Urinary bladder (tissue), 4 donors: ENCODE measurements around the gene CAPZA3. TPM values are rescaled to one million over a fixed set of nuclear protein-coding genes. Genes with fewer than 3 reads are reported as not detected.
A peak's percentile ranks its signal among the peaks of the same experiment; 100 is the strongest.
"Not testable (repeated sequence)": the region's sequence is repeated elsewhere in the genome, so short reads cannot be mapped to it uniquely, and the experiment has no call there.

ENCODE experiments used
- DNase-seq: peaks from one replicate; pipeline ENCODE4 v3.0.0-alpha.2; 2015; ENCODE audit errors: extremely low spot score
- H3K27ac ChIP-seq: one replicate; pipeline ENCODE4 v1.5.1; 2013; ENCODE audit warnings: low read depth, mild to moderate bottlenecking, moderate library complexity
- H3K36me3 ChIP-seq: one replicate; pipeline ENCODE4 v1.6.1; 2013; ENCODE audit warnings: mild to moderate bottlenecking, moderate library complexity; ENCODE audit not compliant: insufficient read depth
- H3K4me1 ChIP-seq: one replicate; pipeline ENCODE4 v1.6.1; 2013; ENCODE audit warnings: mild to moderate bottlenecking, moderate library complexity; ENCODE audit not compliant: insufficient read depth
- H3K4me3 ChIP-seq: one replicate; pipeline ENCODE4 v1.5.1; 2013; ENCODE audit warnings: low read depth, low read length
- WGBS: extraction: QIAGEN DNeasy Blood & Tissue Kit; methylation state at CpG from one replicate; pipeline ENCODE4 v1.1.7; 2013; 5-methylcytosine and 5-hydroxymethylcytosine counted together
- polyA plus RNA-seq: library from polyadenylated mRNA; stranded (reverse); fragments of 200-250 nt; gene quantifications from one replicate; pipeline ENCODE4 v1.2.3, GENCODE V29; 2013
- total RNA-seq: library from RNA; depleted of rRNA; stranded (reverse); fragments of >200 nt; gene quantifications from one replicate; pipeline ENCODE4 v1.2.3, GENCODE V29; 2014
- donor health status: healthy with polysubstance abuse.
- donor health status: healthy.

The CAPZA3 gene
- total and polyA plus RNA-seq, 2 donors = not detected

DNA sequence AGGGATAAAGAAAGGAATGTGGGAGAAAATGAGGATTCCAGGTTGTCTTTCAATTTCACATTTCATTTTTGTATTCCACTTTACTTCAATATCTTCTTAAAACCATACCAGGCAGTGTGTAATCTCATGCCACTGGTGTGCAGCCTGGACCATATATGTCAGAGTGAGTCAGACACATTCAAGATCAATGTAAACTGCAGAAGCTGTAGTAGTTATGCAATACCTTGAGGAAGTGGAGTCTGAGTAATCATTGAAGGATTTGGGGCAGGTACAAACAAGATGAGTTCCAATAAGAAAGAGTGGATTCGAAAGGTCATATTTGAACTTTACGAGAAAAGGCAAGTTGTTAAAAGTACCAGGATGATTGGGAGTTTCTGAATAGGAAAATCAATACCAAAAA is 14.2 kb upstream of the CAPZA3 start:
- 91% methylated on average over 2 of the region's 2 CpGs for WGBS
- Histone ChIP-seq H3K4me3 (no peak overlapping the region), H3K27ac (no peak overlapping the region), H3K4me1 (no peaks in the 10 kb centered on the region), H3K36me3 (no peaks in the 10 kb centered on the region)
- peak; percentile 20 for DNase-seq

DNA sequence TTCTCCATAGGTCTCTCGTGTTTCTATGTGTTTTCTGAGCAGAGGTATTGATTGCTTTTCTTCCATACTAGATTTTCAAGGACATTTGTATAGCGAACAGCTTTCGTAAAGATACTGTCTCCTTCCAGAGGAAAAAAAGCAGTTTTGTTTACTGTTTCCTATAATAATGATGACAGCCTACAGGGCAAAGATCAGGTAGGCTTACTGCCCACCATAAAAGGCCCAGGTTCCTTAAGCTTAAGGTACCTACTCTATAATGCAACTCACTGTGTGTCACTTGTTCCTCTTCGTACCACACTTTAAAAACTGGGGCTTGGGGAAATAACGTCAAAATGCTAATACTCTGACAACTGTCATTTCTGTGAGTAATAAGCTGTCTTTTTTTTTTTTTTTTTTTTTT is 6.8 kb upstream of the CAPZA3 start:
- DNase-seq = no peak
- WGBS = 89% methylated on average over 5 of the region's 5 CpGs
- no peak overlapping the region for H3K4me3 ChIP-seq
- H3K36me3 ChIP-seq = no peaks in the 10 kb centered on the region
- no peaks in the 10 kb centered on the region for H3K4me1 ChIP-seq
- H3K27ac ChIP-seq = no peak overlapping the region

DNA sequence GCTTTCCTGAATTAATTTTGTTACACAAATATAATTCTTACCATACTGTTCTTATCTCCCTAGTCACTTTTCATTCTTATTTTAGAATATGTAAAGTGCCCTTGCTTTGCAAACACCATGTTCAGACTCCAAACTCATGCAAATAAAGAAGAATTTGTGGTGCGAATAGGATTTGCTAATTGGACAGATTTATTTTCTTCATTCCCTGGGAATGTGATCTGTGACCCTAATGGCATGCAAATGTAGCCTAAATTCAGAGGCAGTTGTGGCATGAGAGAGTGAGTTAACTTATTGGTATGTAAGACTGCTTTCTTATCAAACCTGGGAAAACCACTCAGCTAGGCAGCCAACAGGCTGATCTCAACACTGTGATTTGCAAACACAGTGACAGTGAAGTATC is 10.0 kb downstream of the CAPZA3 start:
- H3K4me3 ChIP-seq = no peak overlapping the region
- no peak for DNase-seq
- H3K27ac ChIP-seq = no peak overlapping the region
- WGBS = 50% methylated on average over 1 of the region's 1 CpG
- H3K36me3 ChIP-seq = no peaks in the 10 kb centered on the region
- H3K4me1 ChIP-seq = no peaks in the 10 kb centered on the region

DNA sequence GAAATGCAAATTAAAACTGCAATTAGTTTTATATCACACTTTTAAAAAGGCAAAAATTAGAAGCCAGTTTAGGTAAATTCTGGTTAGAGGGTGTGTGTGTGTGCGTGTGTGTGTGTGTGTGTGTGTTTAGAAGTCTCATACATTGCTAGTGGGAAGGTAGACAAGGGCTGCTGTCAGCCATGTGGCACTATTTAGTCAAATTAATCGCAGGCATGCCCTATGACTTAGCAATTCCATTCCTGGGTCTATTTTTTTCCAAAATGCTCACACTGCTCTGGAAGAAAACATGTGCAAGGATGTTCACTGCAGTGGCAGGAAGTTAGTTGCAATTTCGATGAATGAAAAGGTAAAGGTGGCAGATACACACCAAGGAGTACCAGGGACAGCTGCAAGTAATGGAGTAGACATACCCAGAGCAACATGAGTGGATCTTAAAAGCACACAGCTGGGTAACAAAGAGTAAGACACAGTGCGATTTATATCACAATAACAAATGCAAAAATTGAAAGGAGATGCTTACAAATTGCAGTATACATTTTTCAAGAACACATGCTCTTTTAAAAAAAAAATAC is 11.6 kb downstream of the CAPZA3 start:
- no peak overlapping the region for H3K27ac ChIP-seq
- no peaks in the 10 kb centered on the region for H3K36me3 ChIP-seq
- 91% methylated on average over 4 of the region's 4 CpGs for WGBS
- H3K4me3 ChIP-seq = no peak overlapping the region
- H3K4me1 ChIP-seq = no peaks in the 10 kb centered on the region
- DNase-seq = no peak

DNA sequence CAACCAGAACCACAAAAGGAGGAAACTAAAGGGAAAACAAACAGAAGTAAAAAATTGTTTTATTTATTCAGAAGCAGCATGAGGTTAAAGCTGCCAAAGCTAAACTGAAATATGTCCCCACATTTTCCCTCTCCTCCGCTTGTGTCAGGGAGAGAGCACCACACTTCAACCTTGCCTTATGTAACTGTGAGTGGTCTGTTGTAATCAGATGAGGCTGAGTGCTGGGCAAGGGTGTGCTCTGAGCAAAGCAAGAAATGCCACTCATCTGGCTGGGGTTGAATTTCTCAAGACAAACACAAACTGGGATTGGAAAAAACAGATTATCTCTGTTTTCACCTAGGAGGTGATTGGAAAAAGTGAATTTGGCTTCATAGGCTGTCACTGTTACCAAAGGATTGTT is 12.2 kb downstream of the CAPZA3 start:
- H3K4me3 ChIP-seq = no peak overlapping the region
- no peak for DNase-seq
- WGBS = 76% methylated on average over 1 of the region's 1 CpG
- no peak overlapping the region for H3K27ac ChIP-seq
- H3K36me3 ChIP-seq = no peaks in the 10 kb centered on the region
- H3K4me1 ChIP-seq = no peaks in the 10 kb centered on the region

DNA sequence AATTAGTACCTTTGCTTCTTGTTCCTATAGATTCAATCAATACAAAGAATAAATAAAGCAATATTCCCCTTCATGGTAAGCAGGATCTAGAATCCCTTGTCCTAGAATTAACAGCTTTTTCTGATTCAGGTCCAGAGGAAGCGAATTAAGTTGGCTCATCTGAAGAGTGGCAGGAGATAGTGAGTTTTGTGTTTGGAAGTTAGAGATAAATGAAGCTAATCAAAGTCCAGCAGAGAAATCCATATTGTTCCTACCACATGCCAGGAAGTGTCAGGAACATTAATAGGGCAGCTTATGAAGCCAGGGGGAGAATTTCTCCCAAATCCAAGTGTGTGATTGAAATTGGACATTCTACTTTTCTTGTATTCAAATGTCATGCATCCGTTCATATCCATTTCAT is 13.9 kb downstream of the CAPZA3 start:
- WGBS = 55% methylated on average over 2 of the region's 2 CpGs
- Histone ChIP-seq H3K4me1 (no peaks in the 10 kb centered on the region), H3K27ac (no peak overlapping the region), H3K36me3 (no peaks in the 10 kb centered on the region), H3K4me3 (no peak overlapping the region)
- no peak for DNase-seq

DNA sequence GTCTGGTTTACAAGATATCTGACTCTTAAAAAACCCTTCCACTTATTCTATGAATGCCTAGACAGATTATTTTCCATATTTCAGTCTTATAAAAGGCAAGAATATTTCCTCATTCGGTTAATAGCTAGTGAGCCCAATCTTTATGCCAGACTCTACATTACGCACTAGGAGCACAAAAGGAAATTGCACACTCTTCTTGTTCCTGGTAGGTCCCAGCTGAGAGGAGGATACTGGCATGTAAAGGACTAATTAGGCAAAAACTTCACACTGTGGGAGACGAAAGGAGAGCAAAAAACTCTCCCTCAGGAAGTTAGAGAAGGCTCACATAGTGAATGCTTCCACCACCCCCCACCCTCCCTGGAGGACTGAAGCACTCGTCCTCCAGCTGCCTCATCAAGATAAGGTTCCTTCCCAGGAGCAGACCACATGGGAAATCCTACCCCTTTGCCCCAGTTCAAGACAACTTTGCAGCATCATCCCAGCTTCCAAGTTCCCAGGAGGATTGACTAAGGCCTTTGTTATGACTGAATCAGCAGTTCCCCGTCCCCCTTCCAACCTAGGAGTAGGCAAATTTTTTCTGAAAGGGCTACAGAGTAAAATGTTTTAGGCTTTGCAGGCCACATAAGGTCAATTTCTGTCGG is 14.5 kb downstream of the CAPZA3 start:
- H3K4me3 ChIP-seq = no peak overlapping the region
- no peak overlapping the region for H3K27ac ChIP-seq
- 40% methylated on average over 6 of the region's 6 CpGs for whole genome bisulfite sequencing
- no peak for DNase-seq
- no peaks in the 10 kb centered on the region for H3K36me3 ChIP-seq
- no peaks in the 10 kb centered on the region for H3K4me1 ChIP-seq

DNA sequence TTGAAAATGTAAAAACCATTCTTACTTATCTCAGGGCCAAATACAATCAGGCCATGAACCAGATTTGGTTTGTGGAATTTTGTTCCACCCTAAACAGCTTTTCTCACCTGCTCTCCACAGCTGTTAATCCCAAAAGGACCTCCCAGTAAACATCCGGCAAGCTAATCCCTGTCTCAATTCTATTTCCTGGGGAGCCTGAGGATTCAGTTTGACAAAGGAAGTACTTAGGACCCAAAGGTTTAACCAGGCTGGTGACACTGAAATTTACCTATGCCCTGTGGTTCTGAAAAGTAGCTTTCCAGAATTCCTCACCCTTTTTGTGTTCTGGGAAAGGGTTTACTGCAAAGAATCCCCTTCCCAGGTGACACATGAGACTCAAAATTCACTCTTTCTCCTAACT is 15.0 kb downstream of the CAPZA3 start:
- no peak for DNase-seq
- Histone ChIP-seq H3K4me3 (no peak overlapping the region), H3K36me3 (no peaks in the 10 kb centered on the region), H3K4me1 (no peaks in the 10 kb centered on the region), H3K27ac (peak overlapping the region; percentile 27)
- 50% methylated on average over 1 of the region's 1 CpG for WGBS

DNA sequence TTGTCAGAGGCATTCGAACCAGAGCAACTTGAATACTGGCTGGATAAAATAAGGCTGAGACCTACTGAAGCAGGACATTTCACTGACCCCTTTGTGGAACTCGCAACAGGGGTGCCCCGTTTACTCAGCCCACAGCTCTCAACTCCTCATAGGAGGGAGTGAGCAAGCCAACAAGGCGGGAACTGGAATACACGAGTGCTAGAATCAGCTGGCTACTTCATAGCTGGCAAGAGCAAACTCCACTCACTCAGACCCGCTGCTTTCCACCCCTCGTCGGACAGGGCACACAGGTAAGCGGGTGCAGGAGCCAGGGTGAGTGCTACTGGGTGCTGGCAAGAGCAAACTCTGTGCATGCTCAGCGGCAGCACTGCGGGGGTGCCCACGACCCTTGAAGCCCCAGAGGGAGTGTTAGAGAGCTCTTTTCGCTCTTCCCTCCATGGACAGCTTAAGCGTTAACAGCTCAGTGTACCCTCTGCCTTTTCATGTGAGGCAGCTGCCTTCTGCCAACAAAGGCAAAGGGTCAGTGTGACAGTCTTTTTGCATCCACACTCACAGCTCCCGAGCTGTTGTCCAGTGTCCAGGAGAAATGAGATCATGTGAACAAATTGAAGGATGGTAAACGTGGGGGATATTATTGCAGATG is 15.7 kb downstream of the CAPZA3 start:
- Histone ChIP-seq H3K4me3 (no peak overlapping the region), H3K27ac (peak overlapping the region; percentile 27), H3K4me1 (no peaks in the 10 kb centered on the region), H3K36me3 (no peaks in the 10 kb centered on the region)
- 33% methylated on average over 16 of the region's 16 CpGs for WGBS
- DNase-seq = no peak

DNA sequence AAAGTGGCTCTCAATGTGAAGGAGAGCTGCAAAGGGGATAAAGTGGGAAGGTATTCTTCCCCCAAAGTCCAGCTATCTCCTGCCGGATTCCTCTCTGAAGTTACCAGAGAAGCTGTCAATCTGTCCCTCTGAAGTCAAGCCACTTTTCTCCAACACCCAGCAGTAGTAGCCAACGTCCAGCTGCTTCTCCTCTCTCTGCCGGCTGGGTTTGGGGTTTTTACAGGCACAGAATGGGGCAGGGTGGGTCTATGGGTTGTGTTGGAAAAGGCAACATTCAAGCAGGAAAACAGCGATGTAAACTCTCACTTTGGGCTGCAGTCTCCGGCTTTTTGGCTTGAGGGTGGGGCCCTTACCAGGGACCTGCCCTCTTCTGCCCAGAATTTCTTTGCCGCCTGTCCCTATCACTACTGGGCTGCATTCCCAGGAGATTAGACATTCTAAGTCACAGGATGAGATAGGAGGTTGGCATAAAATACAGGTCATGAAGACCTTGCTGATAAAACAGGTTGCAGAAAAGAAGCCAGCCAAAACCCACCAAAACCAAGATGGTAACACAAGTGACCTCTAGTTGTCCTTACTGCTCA is 16.3 kb downstream of the CAPZA3 start:
- H3K4me3 ChIP-seq = no peak overlapping the region
- no peak overlapping the region for H3K27ac ChIP-seq
- no peaks in the 10 kb centered on the region for H3K36me3 ChIP-seq
- H3K4me1 ChIP-seq = no peaks in the 10 kb centered on the region
- WGBS = 57% methylated on average over 6 of the region's 6 CpGs
- DNase-seq = no peak

DNA sequence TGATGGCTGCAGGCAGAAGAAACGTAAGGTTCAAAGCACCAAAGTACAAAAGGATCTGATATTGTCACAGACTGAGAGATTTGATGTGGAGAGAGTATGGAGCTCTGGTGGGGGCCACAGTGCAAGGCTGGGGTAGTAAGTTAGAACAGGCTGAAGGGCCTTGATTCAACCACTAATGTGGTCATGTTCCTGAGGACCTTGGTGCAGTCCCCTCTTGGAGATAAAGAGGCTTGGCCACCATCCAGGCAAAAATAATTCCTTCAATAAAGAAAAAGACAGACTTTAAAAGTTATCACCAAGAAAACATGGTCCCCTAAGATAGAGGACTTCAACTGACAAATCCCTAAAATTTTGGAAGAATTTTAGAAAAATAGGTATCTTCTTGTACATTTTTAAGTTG is 17.4 kb downstream of the CAPZA3 start:
- 95% methylated on average over 1 of the region's 1 CpG for WGBS

DNA sequence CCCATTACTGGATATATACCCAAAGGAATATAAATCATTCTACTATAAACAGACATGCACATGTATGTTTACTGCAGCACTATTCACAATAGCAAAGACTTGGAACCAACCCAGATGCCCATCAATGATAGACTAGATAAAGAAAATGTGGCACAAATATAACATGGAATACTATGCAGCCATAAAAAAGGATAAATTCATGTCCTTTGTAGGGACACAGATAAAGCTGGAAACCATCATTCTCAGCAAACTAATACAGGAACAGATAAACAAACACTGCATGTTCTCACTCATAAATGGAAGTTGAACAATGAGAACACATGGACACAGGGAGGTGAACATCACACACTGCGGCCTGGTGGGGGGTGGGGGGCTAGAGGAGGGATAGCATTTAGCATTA is 28.6 kb downstream of the CAPZA3 start:
- DNase-seq, H3K27ac ChIP-seq, H3K4me1 ChIP-seq, H3K4me3 ChIP-seq, H3K36me3 ChIP-seq: not testable (repeated sequence)
- 92% methylated on average over 1 of the region's 1 CpG for WGBS

More for the DNA sequence above, 17.4 kb downstream of the CAPZA3 start:
- H3K27ac ChIP-seq = no peak overlapping the region
- no peak overlapping the region for H3K4me3 ChIP-seq
- no peaks in the 10 kb centered on the region for H3K36me3 ChIP-seq
- no peak for DNase-seq
- no peaks in the 10 kb centered on the region for H3K4me1 ChIP-seq

DNA sequence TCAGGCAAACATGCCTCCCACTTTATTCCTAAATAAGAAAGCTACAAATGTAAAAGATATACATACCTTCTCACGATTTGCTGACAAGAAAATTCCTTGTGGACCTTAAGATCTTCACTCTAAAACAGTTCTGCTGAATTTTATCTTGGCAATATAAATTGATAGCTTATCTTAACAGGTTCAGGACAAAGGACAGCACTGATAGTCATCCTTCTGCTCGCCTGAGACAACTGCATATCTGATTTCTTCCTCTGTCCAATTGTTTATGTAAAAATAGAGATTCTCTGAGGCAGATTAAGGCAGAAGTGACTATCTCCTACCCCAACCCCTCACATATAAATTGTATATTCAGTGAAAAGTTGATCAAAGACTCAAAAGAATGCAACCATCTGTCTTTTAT is 44.9 kb downstream of the CAPZA3 start:
- WGBS = 60% methylated on average over 2 of the region's 2 CpGs
- Histone ChIP-seq H3K4me1 (no peaks in the 10 kb centered on the region), H3K4me3 (no peak overlapping the region), H3K27ac (no peak overlapping the region), H3K36me3 (no peaks in the 10 kb centered on the region)
- no peak for DNase-seq

DNA sequence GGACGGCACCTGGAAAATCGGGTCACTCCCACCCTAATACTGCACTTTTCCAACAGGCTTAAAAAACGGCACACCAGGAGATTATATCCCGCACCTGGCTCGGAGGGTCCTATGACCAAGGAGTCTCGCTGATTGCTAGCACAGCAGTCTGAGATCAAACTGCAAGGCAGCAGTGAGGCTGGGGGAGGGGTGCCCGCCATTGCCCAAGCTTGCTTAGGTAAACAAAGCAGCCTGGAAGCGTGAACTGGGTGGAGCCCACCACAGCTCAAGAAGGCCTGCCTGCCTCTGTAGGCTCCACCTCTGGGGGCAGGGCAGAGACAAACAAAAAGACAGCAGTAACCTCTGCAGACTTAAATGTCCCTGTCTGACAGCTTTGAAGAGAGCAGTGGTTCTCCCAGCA is 47.5 kb downstream of the CAPZA3 start:
- H3K36me3 ChIP-seq, H3K27ac ChIP-seq, DNase-seq, H3K4me3 ChIP-seq, H3K4me1 ChIP-seq: not testable (repeated sequence)
- 95% methylated on average over 8 of the region's 8 CpGs for WGBS
